Smooth muscle cell of bladder (primary cell): Measurements from ENCODE around the gene ATF7IP. TPM values are rescaled to one million over a fixed set of nuclear protein-coding genes. Genes with fewer than 3 reads are reported as not detected.

Experiments
- total RNA-seq: library from RNA; depleted of rRNA; stranded (reverse); fragments of >200 nt; gene quantifications from 2 replicates; pipeline ENCODE4 v1.2.3, GENCODE V29; 2014

Gene ATF7IP, protein sequence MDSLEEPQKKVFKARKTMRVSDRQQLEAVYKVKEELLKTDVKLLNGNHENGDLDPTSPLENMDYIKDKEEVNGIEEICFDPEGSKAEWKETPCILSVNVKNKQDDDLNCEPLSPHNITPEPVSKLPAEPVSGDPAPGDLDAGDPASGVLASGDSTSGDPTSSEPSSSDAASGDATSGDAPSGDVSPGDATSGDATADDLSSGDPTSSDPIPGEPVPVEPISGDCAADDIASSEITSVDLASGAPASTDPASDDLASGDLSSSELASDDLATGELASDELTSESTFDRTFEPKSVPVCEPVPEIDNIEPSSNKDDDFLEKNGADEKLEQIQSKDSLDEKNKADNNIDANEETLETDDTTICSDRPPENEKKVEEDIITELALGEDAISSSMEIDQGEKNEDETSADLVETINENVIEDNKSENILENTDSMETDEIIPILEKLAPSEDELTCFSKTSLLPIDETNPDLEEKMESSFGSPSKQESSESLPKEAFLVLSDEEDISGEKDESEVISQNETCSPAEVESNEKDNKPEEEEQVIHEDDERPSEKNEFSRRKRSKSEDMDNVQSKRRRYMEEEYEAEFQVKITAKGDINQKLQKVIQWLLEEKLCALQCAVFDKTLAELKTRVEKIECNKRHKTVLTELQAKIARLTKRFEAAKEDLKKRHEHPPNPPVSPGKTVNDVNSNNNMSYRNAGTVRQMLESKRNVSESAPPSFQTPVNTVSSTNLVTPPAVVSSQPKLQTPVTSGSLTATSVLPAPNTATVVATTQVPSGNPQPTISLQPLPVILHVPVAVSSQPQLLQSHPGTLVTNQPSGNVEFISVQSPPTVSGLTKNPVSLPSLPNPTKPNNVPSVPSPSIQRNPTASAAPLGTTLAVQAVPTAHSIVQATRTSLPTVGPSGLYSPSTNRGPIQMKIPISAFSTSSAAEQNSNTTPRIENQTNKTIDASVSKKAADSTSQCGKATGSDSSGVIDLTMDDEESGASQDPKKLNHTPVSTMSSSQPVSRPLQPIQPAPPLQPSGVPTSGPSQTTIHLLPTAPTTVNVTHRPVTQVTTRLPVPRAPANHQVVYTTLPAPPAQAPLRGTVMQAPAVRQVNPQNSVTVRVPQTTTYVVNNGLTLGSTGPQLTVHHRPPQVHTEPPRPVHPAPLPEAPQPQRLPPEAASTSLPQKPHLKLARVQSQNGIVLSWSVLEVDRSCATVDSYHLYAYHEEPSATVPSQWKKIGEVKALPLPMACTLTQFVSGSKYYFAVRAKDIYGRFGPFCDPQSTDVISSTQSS
- 12.9 and 15.8 TPM in 2 replicates for total RNA-seq

DNA sequence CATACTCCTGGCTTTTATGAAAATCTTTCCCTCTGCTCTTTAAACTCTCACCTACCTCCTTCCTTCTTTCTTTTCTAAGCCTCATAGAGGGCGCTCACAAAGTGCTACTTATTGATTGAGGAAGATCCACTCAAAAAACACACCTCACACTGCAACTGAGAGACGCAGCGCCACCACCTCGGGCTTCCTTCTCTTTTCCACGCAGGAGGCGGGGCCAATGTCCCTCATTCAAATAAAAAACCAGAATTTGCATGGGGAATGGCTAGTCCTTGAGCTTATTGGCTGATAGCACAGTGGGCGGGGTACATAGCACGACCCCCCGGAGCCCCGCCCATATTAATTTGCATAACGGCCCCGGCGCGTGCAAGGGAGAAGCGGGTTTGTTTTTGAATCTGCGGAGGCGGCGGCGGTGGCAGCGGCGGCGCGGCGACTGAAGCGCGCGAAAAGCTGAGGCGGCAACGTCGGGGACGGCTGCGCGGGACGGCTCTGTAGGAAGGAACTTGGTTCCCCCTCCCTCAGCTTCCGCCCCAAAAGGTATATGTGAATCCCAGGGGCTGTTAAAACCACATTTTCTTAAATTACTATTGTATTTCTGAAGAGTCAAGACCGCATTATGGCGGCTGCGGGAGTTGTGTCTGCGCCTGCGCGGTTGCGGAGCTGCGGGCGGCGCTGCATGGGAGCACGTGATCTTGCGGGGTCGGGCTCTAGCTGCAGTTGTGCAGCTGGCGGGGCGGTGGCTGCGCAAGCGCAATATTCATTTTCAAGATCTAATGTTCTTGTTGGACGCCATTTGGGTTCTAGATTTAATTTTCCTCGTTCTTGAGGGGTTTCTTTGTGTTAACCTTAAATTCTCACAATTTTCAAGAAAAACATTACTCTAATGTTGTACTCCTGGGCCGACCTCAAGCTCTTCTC, at the start of gene ATF7IP:
ATF7IP (plus strand) TSS at position 389 of the 915 bp plus-strand sequence. CDS start 58,234 bp downstream, outside the sequence.

Other genes starting within 250 kb of the ATF7IP start
- 1.1 and 3.2 TPM in 2 replicates for gene PLBD1, start 202.2 kb downstream of the ATF7IP start, total RNA-seq